Motor neuron (in vitro differentiated cells): Measurements from ENCODE around the gene ADRA1B. TPM values are rescaled to one million over a fixed set of nuclear protein-coding genes. Genes with fewer than 3 reads are reported as not detected.

ENCODE experiments used
- ATAC-seq, 8 experiments: fragments of 200-7000 bp; cut with Tn5 transposase; replicated peaks in 6 of 8; 2 replicates each; pipeline ENCODE4 v1.8.0; 2021; ENCODE audit warnings: mild to moderate bottlenecking in 8 of 8, moderate library complexity in 8 of 8
- H3K27ac ChIP-seq, 2 donors: fragments of 250-450 bp; sonication (Bioruptor Pico); 2 replicates each; pipeline ENCODE4 v1.9.0; 2021; ENCODE audit warnings: antibody characterized with exemption in 2 of 2, mild to moderate bottlenecking in 2 of 2, moderate library complexity in 1 of 2
- H3K4me1 ChIP-seq, 2 donors: fragments of 250-450 bp; sonication (Bioruptor Pico); replicated peaks in 1 of 2; 2 replicates each; pipeline ENCODE4 v1.6.1; 2021; ENCODE audit warnings: antibody characterized with exemption in 2 of 2, mild to moderate bottlenecking in 2 of 2, moderate library complexity in 1 of 2
- H3K4me3 ChIP-seq, 5 donors: fragments of 250-450 bp; sonication (Bioruptor Pico); 2 replicates each; pipeline ENCODE4 v1.9.0; 2021; ENCODE audit warnings: antibody characterized with exemption in 5 of 5, mild to moderate bottlenecking in 5 of 5, moderate library complexity in 4 of 5
- WGBS, 10 experiments: fragments of 450-650 bp; shearing (Covaris generic); methylation state at CpG; one replicate each; pipeline ENCODE4 v1.0.0; 2022; 5-methylcytosine and 5-hydroxymethylcytosine counted together
- in situ Hi-C, 9 experiments: fragments of 400-800 bp; cut with MboI; loops; one replicate each; pipeline ENCODE4 v1.15.0; 2021; ENCODE audit warnings: low sequenced_read_pairs in 9 of 9, low pct_unique_long_range_greater_than_20kb in 2 of 9; ENCODE audit not compliant: unreplicated experiment in 9 of 9
- total RNA-seq, 8 experiments: library from RNA; unstranded; fragments of 300-600 nt; gene quantifications; 2 replicates each; pipeline versions ENCODE4 v1.2.3 to v1.2.4, GENCODE V29; 2022

ADRA1B gene
- total RNA-seq, 8 experiments from 2014 or later = 0.25 to 4.8 (median 0.57) TPM; not detected in 1

- Histone ChIP-seq H3K4me1 (peaks cover 0 to 6% of the 10 kb centered on the region in 2 donors), H3K27ac (no peak overlapping the region), H3K4me3 (no peak overlapping the region)
- in situ Hi-C loops = no loop called here
- ATAC-seq = peak in 3 of 8 experiments; percentile 10 to 48 (median 41)
Observed at GRCh38 chr5:159905496-159905895, 10.8 kb upstream of the ADRA1B start.

GRCh38 chr5:159906463-159906862 lies 9.8 kb upstream of the ADRA1B start:
- H3K27ac ChIP-seq = no peak overlapping the region
- WGBS, 10 experiments = 83 to 100% (median 87%) methylated on average over 2 of the region's 2 CpGs; no CpG with 5 or more reads in 5 of the 10 experiments
- no peak for ATAC-seq
- no peak overlapping the region for H3K4me3 ChIP-seq
- peaks cover 0 to 8% of the 10 kb centered on the region in 2 donors for H3K4me1 ChIP-seq
- in situ Hi-C loops = no loop called here

- Histone ChIP-seq H3K27ac (no peak overlapping the region), H3K4me3 (no peak overlapping the region), H3K4me1 (peaks cover 0 to 8% of the 10 kb centered on the region in 2 donors)
- ATAC-seq = peak in 1 of 8 experiments; percentile 27
- in situ Hi-C loops = no loop called here
- 26 to 67% (median 53%) methylated on average over 1 to 3 of the region's 3 CpGs; no CpG with 5 or more reads in 4 of the 10 experiments for WGBS, 10 experiments
Observed at GRCh38 chr5:159906943-159907342, 9.3 kb upstream of the ADRA1B start.

- WGBS, 10 experiments = 40 to 91% (median 76%) methylated on average over 1 to 7 of the region's 7 CpGs; no CpG with 5 or more reads in 1 of the 10 experiments
- peak in 2 of 8 experiments; percentile 23 to 53 for ATAC-seq
- in situ Hi-C loops = no loop called here
- Histone ChIP-seq H3K4me3 (no peak overlapping the region), H3K27ac (no peak overlapping the region), H3K4me1 (peaks cover 5 to 16% of the 10 kb centered on the region in 2 donors)
Observed at GRCh38 chr5:159907689-159908590, 8.3 kb upstream of the ADRA1B start.

- in situ Hi-C loops = no loop called here
- 0 to 100% (median 64%) methylated on average over 1 to 5 of the region's 5 CpGs; no CpG with 5 or more reads in 1 of the 10 experiments for WGBS, 10 experiments
- peaks cover 10 to 23% of the 10 kb centered on the region in 2 donors for H3K4me1 ChIP-seq
Observed at GRCh38 chr5:159908591-159908940, 7.7 kb upstream of the ADRA1B start.

GRCh38 chr5:159909126-159909525 lies 7.2 kb upstream of the ADRA1B start:
- no peak for ATAC-seq
- in situ Hi-C loops = no loop called here
- Histone ChIP-seq H3K4me3 (no peak overlapping the region), H3K4me1 (peaks cover 10 to 23% of the 10 kb centered on the region in 2 donors), H3K27ac (no peak overlapping the region)
- 93 to 100% methylated on average over 1 to 3 of the region's 3 CpGs; no CpG with 5 or more reads in 8 of the 10 experiments for whole genome bisulfite sequencing, 10 experiments

More at GRCh38 chr5:159908591-159908940, 7.7 kb upstream of the ADRA1B start:
- Histone ChIP-seq H3K4me3 (no peak overlapping the region), H3K27ac (no peak overlapping the region)
- peak in 1 of 8 experiments; percentile 64 for ATAC-seq

GRCh38 chr5:159910207-159910842 lies 6.0 kb upstream of the ADRA1B start:
- WGBS, 10 experiments = 79 to 100% (median 91%) methylated on average over 1 to 4 of the region's 5 CpGs
- H3K4me1 ChIP-seq = peaks cover 10 to 23% of the 10 kb centered on the region in 2 donors
- ATAC-seq = no peak
- in situ Hi-C loops = loop anchor here in 1 of 9 experiments (10.0 kb wide), 1 partner anchor 466 kb away; no protein-coding TSS in a partner anchor
- H3K4me3 ChIP-seq = no peak overlapping the region
- no peak overlapping the region for H3K27ac ChIP-seq

- 17 to 92% (median 60%) methylated on average over 1 to 2 of the region's 2 CpGs; no CpG with 5 or more reads in 2 of the 10 experiments for WGBS, 10 experiments
- Histone ChIP-seq H3K27ac (no peak overlapping the region), H3K4me1 (peaks cover 10 to 26% of the 10 kb centered on the region in 2 donors), H3K4me3 (no peak overlapping the region)
- in situ Hi-C loops = loop anchor here in 1 of 9 experiments (10.0 kb wide), 1 partner anchor 466 kb away; no protein-coding TSS in a partner anchor
- ATAC-seq = no peak
Observed at GRCh38 chr5:159910843-159911229, 5.4 kb upstream of the ADRA1B start.

GRCh38 chr5:159911349-159911748 lies 4.9 kb upstream of the ADRA1B start:
- no peak for ATAC-seq
- in situ Hi-C loops = loop anchor here in 1 of 9 experiments (10.0 kb wide), 1 partner anchor 467 kb away; no protein-coding TSS in a partner anchor
- H3K27ac ChIP-seq = no peak overlapping the region
- 100% methylated on average over 1 of the region's 4 CpGs; no CpG with 5 or more reads in 9 of the 10 experiments for WGBS, 10 experiments
- peaks cover 10 to 26% of the 10 kb centered on the region in 2 donors for H3K4me1 ChIP-seq
- no peak overlapping the region for H3K4me3 ChIP-seq

GRCh38 chr5:159912033-159912800 lies 4.1 kb upstream of the ADRA1B start:
- ATAC-seq = no peak
- peaks cover 10 to 31% of the 10 kb centered on the region in 2 donors for H3K4me1 ChIP-seq
- in situ Hi-C loops = loop anchor here in 1 of 9 experiments (10.0 kb wide), 1 partner anchor 467 kb away; no protein-coding TSS in a partner anchor
- WGBS, 10 experiments = 0 to 100% (median 83%) methylated on average over 1 to 2 of the region's 4 CpGs; no CpG with 5 or more reads in 2 of the 10 experiments
- H3K4me3 ChIP-seq = no peak overlapping the region
- peak overlapping the region; percentile 23 to 48 for H3K27ac ChIP-seq

- ATAC-seq = peak in 6 of 8 experiments; percentile 8 to 73 (median 52)
- Histone ChIP-seq H3K4me3 (no peak overlapping the region), H3K4me1 (peaks cover 10 to 28% of the 10 kb centered on the region in 2 donors), H3K27ac (peak overlapping the region; percentile 23 to 48)
- WGBS, 10 experiments = 20 to 100% (median 34%) methylated on average over 1 to 6 of the region's 6 CpGs
- in situ Hi-C loops = loop anchor here in 1 of 9 experiments (10.0 kb wide), 1 partner anchor 468 kb away; no protein-coding TSS in a partner anchor
Observed at GRCh38 chr5:159913048-159913447, 3.2 kb upstream of the ADRA1B start.

GRCh38 chr5:159913501-159913900 lies 2.8 kb upstream of the ADRA1B start:
- ATAC-seq = no peak
- H3K4me3 ChIP-seq = no peak overlapping the region
- peaks cover 10 to 28% of the 10 kb centered on the region in 2 donors for H3K4me1 ChIP-seq
- H3K27ac ChIP-seq = no peak overlapping the region
- in situ Hi-C loops = loop anchor here in 1 of 9 experiments (10.0 kb wide), 1 partner anchor 469 kb away; no protein-coding TSS in a partner anchor
